H1 (cell line): Measurements from ENCODE around the gene DNAL1.

Source experiments
- CHD2 ChIP-seq: IDR thresholded peaks from 2 replicates; pipeline ENCODE4 v1.6.1; 2012; ENCODE audit warnings: low read length, improper control_type of control experiment
- KDM1A ChIP-seq: fragments of 200-600, 300-600 bp; sonication (generic); IDR thresholded peaks from 2 replicates; pipeline ENCODE4 v1.7.1; 2016; ENCODE audit warnings: mild to moderate bottlenecking, low read length, borderline replicate concordance
- MAFK ChIP-seq: IDR thresholded peaks from 2 replicates; pipeline ENCODE4 v1.6.1; 2012; ENCODE audit warnings: low read depth, mild to moderate bottlenecking, improper control_type of control experiment, low read length
- NRF1 ChIP-seq: IDR thresholded peaks from 2 replicates; pipeline ENCODE4 v1.6.1; 2011; ENCODE audit warnings: mild to moderate bottlenecking, low read depth, low read length, improper control_type of control experiment
- PHF8 ChIP-seq: fragments of 200-600 bp; sonication (generic); conservative IDR thresholded peaks from 2 replicates; pipeline ENCODE4 v1.7.1; 2012; ENCODE audit warnings: low read depth, mild to moderate bottlenecking, inconsistent platforms, low read length, moderate library complexity
- POLR2AphosphoS5 ChIP-seq: IDR thresholded peaks from 2 replicates; pipeline ENCODE4 v1.6.1; 2011; ENCODE audit warnings: low read depth, low read length
- RAD21 ChIP-seq, 2 experiments: IDR thresholded peaks in 1 of 2; conservative IDR thresholded peaks in 1 of 2; 2 replicates each; pipeline ENCODE4 v1.6.1; 2011; ENCODE audit warnings: low read depth in 2 of 2, low read length in 2 of 2, improper control_type of control experiment in 1 of 2, inconsistent platforms in 1 of 2, mild to moderate bottlenecking in 1 of 2, moderate library complexity in 1 of 2
- RFX5 ChIP-seq: IDR thresholded peaks from 2 replicates; pipeline ENCODE4 v1.6.1; 2011; ENCODE audit warnings: low read depth, low read length, improper control_type of control experiment, borderline replicate concordance
- SP2 ChIP-seq: IDR thresholded peaks from 2 replicates; pipeline ENCODE4 v1.6.1; 2012; ENCODE audit warnings: mild to moderate bottlenecking, low read length, inconsistent platforms
- SP4 ChIP-seq: IDR thresholded peaks from 2 replicates; pipeline ENCODE4 v1.6.1; 2012; ENCODE audit warnings: low read length, inconsistent platforms
- SUZ12 ChIP-seq: fragments of 200-600 bp; sonication (generic); IDR thresholded peaks from 2 replicates; pipeline ENCODE4 v1.6.1; 2012; ENCODE audit warnings: mild to moderate bottlenecking, inconsistent platforms, low read length, moderate library complexity, mixed read lengths
- TAF1 ChIP-seq: IDR thresholded peaks from 2 replicates; pipeline ENCODE4 v1.6.1; 2011; ENCODE audit warnings: mild to moderate bottlenecking, low read depth, low read length
- TCF12 ChIP-seq: IDR thresholded peaks from 2 replicates; pipeline ENCODE4 v1.6.1; 2011; ENCODE audit warnings: low read depth, mild to moderate bottlenecking, low read length
- TF ChIP-seq, protein P1 (sequence below), 3 experiments: IDR thresholded peaks; 1 replicate in 2 of 3; 2 replicates in 1 of 3; pipeline versions ENCODE4 v1.5.1 to v1.6.1; 2011; ENCODE audit warnings: low read length in 3 of 3, mild to moderate bottlenecking in 3 of 3, inconsistent platforms in 2 of 3, low read depth in 1 of 3, moderate library complexity in 1 of 3; ENCODE audit not compliant: insufficient read depth in 1 of 3; ENCODE audit errors: control extremely low read depth in 1 of 3

DNA sequence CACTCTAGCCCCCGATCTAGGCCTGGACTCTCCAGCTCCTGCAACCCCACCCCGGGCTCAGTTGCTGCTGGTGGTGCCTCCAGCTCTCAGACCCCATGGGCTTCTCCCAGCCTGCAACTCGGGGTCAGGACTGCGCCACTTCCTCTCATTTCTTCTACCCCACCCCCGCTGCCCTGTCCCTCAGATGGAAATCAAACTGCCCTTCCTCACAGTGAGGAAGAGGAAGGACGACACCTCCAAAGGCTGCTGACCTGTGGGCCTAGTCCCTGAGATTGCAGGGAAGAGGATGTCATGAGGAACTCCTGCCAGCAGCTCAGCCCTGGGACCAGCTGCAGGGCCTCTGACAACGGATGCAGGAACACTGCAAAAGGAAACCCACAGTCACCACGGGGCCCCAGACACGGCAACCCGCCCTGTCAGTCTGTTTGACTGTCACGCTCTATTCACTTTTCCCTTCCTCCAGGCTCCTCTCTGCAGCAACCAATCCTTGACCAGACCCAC lies 98.7 kb downstream of the DNAL1 start:
- TF ChIP-seq, protein P1, sequence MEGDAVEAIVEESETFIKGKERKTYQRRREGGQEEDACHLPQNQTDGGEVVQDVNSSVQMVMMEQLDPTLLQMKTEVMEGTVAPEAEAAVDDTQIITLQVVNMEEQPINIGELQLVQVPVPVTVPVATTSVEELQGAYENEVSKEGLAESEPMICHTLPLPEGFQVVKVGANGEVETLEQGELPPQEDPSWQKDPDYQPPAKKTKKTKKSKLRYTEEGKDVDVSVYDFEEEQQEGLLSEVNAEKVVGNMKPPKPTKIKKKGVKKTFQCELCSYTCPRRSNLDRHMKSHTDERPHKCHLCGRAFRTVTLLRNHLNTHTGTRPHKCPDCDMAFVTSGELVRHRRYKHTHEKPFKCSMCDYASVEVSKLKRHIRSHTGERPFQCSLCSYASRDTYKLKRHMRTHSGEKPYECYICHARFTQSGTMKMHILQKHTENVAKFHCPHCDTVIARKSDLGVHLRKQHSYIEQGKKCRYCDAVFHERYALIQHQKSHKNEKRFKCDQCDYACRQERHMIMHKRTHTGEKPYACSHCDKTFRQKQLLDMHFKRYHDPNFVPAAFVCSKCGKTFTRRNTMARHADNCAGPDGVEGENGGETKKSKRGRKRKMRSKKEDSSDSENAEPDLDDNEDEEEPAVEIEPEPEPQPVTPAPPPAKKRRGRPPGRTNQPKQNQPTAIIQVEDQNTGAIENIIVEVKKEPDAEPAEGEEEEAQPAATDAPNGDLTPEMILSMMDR (IDR thresholded peaks at IDR 0.05; ENCODE audit: control extremely low read depth in 1 of 3, insufficient read depth in 1 of 3, low read depth in 1 of 3, low read length in 3 of 3): no peak
- TF ChIP-seq RAD21 (IDR thresholded peaks at IDR 0.05 in 1 of 2, conservative IDR thresholded peaks at IDR 0.05 in 1 of 2; ENCODE audit: low read depth in 2 of 2, low read length in 2 of 2) (no peak), POLR2AphosphoS5 (no peak), PHF8 (no peak), SUZ12 (no peak), CHD2 (no peak), RFX5 (no peak), SP2 (no peak), MAFK (no peak), NRF1 (no peak), TAF1 (no peak), TCF12 (no peak), SP4 (no peak), KDM1A (no peak)
